ENCODE data around the gene SEMA4F.

The SEMA4F gene

DNA sequence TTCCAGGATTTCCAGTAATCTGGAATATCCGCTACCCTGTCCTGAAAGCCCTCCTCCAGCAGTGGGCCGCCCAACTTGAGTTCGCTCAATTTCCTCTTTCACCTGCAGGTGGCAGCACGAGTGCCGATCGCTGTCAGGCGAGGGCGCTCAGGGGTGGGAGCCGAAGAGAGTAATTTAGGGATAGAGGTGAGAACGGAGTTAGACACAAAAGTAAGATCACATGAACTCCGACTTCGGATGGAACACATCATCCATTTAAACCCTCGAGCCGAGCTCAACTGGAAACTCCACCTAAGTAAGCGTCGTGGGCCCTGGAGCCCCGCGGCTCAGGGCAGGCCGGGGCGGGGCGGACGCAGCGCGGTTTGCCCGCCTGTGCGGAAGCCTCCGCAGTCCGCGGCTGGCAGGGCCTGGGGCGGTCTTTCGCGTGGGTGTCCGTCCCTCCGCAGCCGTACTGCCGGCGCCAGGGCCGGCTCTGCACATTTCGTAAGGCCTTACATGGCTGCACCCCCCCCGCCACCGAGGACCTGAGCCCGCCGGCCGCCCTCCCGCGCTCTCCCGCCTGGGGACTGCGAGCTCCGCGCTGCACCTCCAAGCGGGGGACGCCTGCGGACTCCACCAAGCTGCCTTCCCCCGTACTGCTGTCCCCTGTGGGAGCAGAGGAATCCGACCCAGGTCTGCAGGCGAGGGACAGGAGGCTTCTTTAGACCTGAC is 61.2 kb downstream of the SEMA4F start:
- no peaks in the 10 kb centered on the region for H3K9me3 ChIP-seq (ENCODE audit: insufficient read depth, low read length)
- H4K20me1 ChIP-seq (ENCODE audit: low read depth, low read length), result no peaks in the 10 kb centered on the region
- no peaks in the 10 kb centered on the region for H3K79me2 ChIP-seq (ENCODE audit: insufficient read depth, low read length)
- no peaks in the 10 kb centered on the region for H3F3A ChIP-seq (ENCODE audit: insufficient read depth)
- H3K4me3 ChIP-seq (ENCODE audit: insufficient read depth, low read length, poor library complexity, severe bottlenecking), result peak overlapping the region; percentile 48
- no peaks in the 10 kb centered on the region for H3K27me3 ChIP-seq (ENCODE audit: low read length)
- no peak overlapping the region for H3K27ac ChIP-seq (ENCODE audit: low read depth, low read length)
- TF ChIP-seq, protein P1, sequence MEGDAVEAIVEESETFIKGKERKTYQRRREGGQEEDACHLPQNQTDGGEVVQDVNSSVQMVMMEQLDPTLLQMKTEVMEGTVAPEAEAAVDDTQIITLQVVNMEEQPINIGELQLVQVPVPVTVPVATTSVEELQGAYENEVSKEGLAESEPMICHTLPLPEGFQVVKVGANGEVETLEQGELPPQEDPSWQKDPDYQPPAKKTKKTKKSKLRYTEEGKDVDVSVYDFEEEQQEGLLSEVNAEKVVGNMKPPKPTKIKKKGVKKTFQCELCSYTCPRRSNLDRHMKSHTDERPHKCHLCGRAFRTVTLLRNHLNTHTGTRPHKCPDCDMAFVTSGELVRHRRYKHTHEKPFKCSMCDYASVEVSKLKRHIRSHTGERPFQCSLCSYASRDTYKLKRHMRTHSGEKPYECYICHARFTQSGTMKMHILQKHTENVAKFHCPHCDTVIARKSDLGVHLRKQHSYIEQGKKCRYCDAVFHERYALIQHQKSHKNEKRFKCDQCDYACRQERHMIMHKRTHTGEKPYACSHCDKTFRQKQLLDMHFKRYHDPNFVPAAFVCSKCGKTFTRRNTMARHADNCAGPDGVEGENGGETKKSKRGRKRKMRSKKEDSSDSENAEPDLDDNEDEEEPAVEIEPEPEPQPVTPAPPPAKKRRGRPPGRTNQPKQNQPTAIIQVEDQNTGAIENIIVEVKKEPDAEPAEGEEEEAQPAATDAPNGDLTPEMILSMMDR (IDR thresholded peaks at IDR 0.05; ENCODE audit: insufficient read depth, low read length, poor library complexity, severe bottlenecking), result peak; percentile 97
- TF ChIP-seq EZH2phosphoT487 (conservative IDR thresholded peaks at IDR 0.05; ENCODE audit: low read length), result no peak
- no peaks in the 10 kb centered on the region for H3K9me2 ChIP-seq (replicated peaks; ENCODE audit: insufficient read depth, low read length)
- peak overlapping the region; percentile 86 for H2AFZ ChIP-seq (ENCODE audit: low read depth, low read length, severe bottlenecking)
- peak overlapping the region; percentile 75 for H3K4me2 ChIP-seq (ENCODE audit: low read depth, low read length, poor library complexity, severe bottlenecking)
- no peaks in the 10 kb centered on the region for H3K36me3 ChIP-seq (ENCODE audit: low read length)
- H3K9ac ChIP-seq (ENCODE audit: low read length), result peak overlapping the region; percentile 39

DNA sequence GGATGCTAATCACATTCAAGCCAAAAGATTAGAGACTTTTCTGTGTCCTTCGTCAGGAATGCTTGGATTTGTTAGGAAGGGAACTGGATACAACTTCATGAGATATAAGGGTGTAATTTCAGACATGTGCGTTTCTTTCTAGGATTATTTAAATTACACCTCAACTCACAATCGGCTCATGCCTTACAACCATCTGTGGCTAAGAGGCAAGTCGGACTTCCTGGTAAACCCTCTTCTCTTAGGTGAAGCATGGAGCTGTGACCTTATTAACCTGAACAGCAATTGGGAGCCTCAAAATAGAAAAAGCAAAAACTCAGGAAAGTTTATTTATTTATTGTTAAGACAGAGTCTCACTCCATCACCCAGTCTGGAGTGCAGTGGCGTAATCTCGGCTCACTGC is 61.8 kb downstream of the SEMA4F start:
- no peaks in the 10 kb centered on the region for H3K9me2 ChIP-seq (replicated peaks; ENCODE audit: insufficient read depth, low read length)
- H3K36me3 ChIP-seq (ENCODE audit: low read length), result no peaks in the 10 kb centered on the region
- no peaks in the 10 kb centered on the region for H3K27me3 ChIP-seq (ENCODE audit: low read length)
- H3K9ac ChIP-seq (ENCODE audit: low read length), result peak overlapping the region; percentile 39
- H3K4me2 ChIP-seq (ENCODE audit: low read depth, low read length, poor library complexity, severe bottlenecking), result peak overlapping the region; percentile 75
- TF ChIP-seq EZH2phosphoT487 (conservative IDR thresholded peaks at IDR 0.05; ENCODE audit: low read length), result no peak
- TF ChIP-seq, protein P1 (IDR thresholded peaks at IDR 0.05; ENCODE audit: insufficient read depth, low read length, poor library complexity, severe bottlenecking), result no peak
- no peaks in the 10 kb centered on the region for H3K9me3 ChIP-seq (ENCODE audit: insufficient read depth, low read length)
- H3K27ac ChIP-seq (ENCODE audit: low read depth, low read length), result no peak overlapping the region
- no peaks in the 10 kb centered on the region for H3F3A ChIP-seq (ENCODE audit: insufficient read depth)
- no peaks in the 10 kb centered on the region for H3K79me2 ChIP-seq (ENCODE audit: insufficient read depth, low read length)
- H3K4me3 ChIP-seq (ENCODE audit: insufficient read depth, low read length, poor library complexity, severe bottlenecking), result no peak overlapping the region
- peak overlapping the region; percentile 86 for H2AFZ ChIP-seq (ENCODE audit: low read depth, low read length, severe bottlenecking)
- no peaks in the 10 kb centered on the region for H4K20me1 ChIP-seq (ENCODE audit: low read depth, low read length)

DNA sequence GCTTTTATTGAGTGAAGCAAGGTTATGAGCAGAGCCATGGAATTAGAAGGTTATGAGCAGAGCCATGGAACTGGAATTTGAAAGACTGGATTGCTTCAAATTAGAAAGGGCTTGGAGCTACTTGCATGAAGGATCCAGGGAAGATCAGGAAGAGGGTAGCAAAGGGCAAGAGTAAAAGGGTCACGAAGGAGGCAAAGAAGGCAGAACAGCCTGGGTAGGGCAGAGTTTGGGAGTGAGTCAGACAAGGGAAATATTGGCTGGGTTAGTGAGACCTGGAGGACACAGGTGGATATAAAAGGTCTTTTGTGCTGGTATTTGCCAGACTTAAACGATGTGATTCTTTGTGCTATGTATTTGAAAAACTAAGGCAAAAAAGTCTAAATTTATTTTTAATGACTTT is 65.0 kb downstream of the SEMA4F start:
- Histone ChIP-seq H4K20me1 (ENCODE audit: low read depth, low read length) (no peaks in the 10 kb centered on the region), H3K9ac (ENCODE audit: low read length) (no peak overlapping the region), H3K4me3 (ENCODE audit: insufficient read depth, low read length, poor library complexity, severe bottlenecking) (no peak overlapping the region), H3K36me3 (ENCODE audit: low read length) (no peaks in the 10 kb centered on the region), H3K27me3 (ENCODE audit: low read length) (no peaks in the 10 kb centered on the region), H3K9me2 (replicated peaks; ENCODE audit: insufficient read depth, low read length) (no peaks in the 10 kb centered on the region), H2AFZ (ENCODE audit: low read depth, low read length, severe bottlenecking) (no peak overlapping the region), H3K9me3 (ENCODE audit: insufficient read depth, low read length) (no peaks in the 10 kb centered on the region), H3F3A (ENCODE audit: insufficient read depth) (no peaks in the 10 kb centered on the region), H3K27ac (ENCODE audit: low read depth, low read length) (no peak overlapping the region), H3K4me2 (ENCODE audit: low read depth, low read length, poor library complexity, severe bottlenecking) (no peak overlapping the region), H3K79me2 (ENCODE audit: insufficient read depth, low read length) (no peaks in the 10 kb centered on the region)
- TF ChIP-seq EZH2phosphoT487 (conservative IDR thresholded peaks at IDR 0.05; ENCODE audit: low read length), result no peak
- TF ChIP-seq, protein P1 (IDR thresholded peaks at IDR 0.05; ENCODE audit: insufficient read depth, low read length, poor library complexity, severe bottlenecking), result no peak
